Measurements from ENCODE around the gene MYNN. TPM values are rescaled to one million over a fixed set of nuclear protein-coding genes. Genes with fewer than 3 reads are reported as not detected.

MYNN gene
- total RNA-seq, 1 experiment from 2014 or later: 16.2 TPM

DNA sequence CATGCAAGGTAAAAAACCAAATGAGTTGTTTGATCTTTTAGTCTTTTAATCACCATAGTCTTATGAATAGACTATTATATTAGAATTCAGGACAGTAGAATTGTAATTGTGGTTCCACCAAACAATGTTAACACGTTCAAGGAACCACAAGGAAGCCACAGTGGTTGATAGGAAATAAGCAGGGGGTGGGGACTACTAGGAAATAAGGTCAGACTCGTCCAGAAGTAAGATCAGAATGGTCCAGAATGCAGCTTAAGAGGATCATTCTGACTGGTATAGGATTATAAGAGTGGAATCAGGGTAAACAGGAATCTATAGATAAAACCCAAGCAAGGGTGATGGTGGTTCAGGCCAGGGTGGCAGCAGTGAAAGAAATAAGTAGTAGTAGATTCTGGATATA, 7.5 kb downstream of the MYNN start:
- in situ Hi-C loops (cut with HindIII; ENCODE audit: low pct_unique_long_range_greater_than_20kb, low sequenced_read_pairs) (no loop called here), intact Hi-C loops (cut with micrococcal nuclease; ENCODE audit: unreplicated experiment) (no loop called here)
- ChIA-PET CTCF (no interaction called here), POLR2A (no interaction called here)
- Histone ChIP-seq H3K36me3 (ENCODE audit: control insufficient read depth, insufficient read depth, low read length) (peaks cover 71% of the 10 kb centered on the region), H3K4me3 (ENCODE audit: low read depth in 2 of 2, low read length in 2 of 2) (no peak overlapping the region), H3K27me3 (ENCODE audit: control insufficient read depth, insufficient read depth, low read length) (no peaks in the 10 kb centered on the region), H3K27ac (ENCODE audit: low read length) (no peak overlapping the region), H3K4me1 (ENCODE audit: control insufficient read depth, insufficient read depth, low read length) (no peaks in the 10 kb centered on the region; the same call in 1 of the 2 replicates), H3K9me3 (ENCODE audit: control insufficient read depth, insufficient read depth, low read depth, low read length) (no peaks in the 10 kb centered on the region)
- no peak for DNase-seq (ENCODE audit: low read depth, low spot score)
- TF ChIP-seq, protein P1, sequence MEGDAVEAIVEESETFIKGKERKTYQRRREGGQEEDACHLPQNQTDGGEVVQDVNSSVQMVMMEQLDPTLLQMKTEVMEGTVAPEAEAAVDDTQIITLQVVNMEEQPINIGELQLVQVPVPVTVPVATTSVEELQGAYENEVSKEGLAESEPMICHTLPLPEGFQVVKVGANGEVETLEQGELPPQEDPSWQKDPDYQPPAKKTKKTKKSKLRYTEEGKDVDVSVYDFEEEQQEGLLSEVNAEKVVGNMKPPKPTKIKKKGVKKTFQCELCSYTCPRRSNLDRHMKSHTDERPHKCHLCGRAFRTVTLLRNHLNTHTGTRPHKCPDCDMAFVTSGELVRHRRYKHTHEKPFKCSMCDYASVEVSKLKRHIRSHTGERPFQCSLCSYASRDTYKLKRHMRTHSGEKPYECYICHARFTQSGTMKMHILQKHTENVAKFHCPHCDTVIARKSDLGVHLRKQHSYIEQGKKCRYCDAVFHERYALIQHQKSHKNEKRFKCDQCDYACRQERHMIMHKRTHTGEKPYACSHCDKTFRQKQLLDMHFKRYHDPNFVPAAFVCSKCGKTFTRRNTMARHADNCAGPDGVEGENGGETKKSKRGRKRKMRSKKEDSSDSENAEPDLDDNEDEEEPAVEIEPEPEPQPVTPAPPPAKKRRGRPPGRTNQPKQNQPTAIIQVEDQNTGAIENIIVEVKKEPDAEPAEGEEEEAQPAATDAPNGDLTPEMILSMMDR (IDR thresholded peaks at IDR 0.05): no peak
- TF ChIP-seq POLR2AphosphoS5 (IDR thresholded peaks at IDR 0.05; ENCODE audit: low read depth, low read length) (no peak), TCF7L2 (IDR thresholded peaks at IDR 0.05; ENCODE audit: low read depth, low read length) (no peak), REST (IDR thresholded peaks at IDR 0.05; ENCODE audit: insufficient read depth in 1 of 2, low read depth in 2 of 2, low read length in 1 of 2) (no peak)
- ATAC-seq: no peak
- BruUV-seq (replicated peaks): no TSS peak

DNA sequence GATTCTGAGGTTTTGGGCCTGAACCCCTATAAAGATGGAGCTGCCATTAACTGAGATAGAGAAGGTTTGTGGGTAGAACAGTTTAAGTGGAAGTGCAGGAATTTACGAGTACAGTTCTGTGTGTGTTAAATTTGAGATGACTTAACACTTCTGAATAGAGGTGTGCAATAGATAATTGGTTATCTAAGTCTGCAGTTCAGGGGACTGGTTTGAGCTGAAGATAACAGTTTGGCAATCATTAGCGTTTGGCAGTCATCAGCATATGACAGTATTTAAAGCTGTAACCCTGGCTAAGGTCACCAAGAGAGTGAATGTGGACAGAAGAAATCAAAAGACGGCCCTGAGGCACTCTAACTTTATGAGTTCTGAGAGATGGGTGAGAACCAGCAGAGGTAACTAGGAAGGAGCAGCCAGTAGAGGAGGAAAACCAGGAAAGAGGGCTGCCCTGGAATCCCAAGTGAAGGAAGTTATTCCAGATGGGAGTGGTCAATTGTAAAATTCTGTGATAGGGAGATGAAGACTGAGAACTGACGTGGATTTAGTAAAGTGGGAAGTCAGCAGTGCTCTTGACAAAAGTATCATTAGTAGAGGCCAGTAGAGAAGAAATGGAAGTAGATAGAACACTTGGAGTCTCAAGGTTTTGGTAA, 8.1 kb downstream of the MYNN start:
- intact Hi-C loops (cut with micrococcal nuclease; ENCODE audit: unreplicated experiment) (no loop called here), in situ Hi-C loops (cut with HindIII; ENCODE audit: low pct_unique_long_range_greater_than_20kb, low sequenced_read_pairs) (no loop called here)
- H3K9me3 ChIP-seq (ENCODE audit: control insufficient read depth, insufficient read depth, low read depth, low read length): no peaks in the 10 kb centered on the region
- H3K4me1 ChIP-seq (ENCODE audit: control insufficient read depth, insufficient read depth, low read length): no peaks in the 10 kb centered on the region
- peaks cover 70% of the 10 kb centered on the region for H3K36me3 ChIP-seq (ENCODE audit: control insufficient read depth, insufficient read depth, low read length)
- no TSS peak for BruUV-seq (replicated peaks)
- ChIA-PET POLR2A (no interaction called here), CTCF (no interaction called here)
- no peak for DNase-seq (ENCODE audit: low read depth, low spot score)
- TF ChIP-seq, protein P1 (IDR thresholded peaks at IDR 0.05): no peak
- H3K27me3 ChIP-seq (ENCODE audit: control insufficient read depth, insufficient read depth, low read length): no peaks in the 10 kb centered on the region
- ATAC-seq: no peak
- no peak overlapping the region for H3K4me3 ChIP-seq (ENCODE audit: low read depth in 2 of 2, low read length in 2 of 2)
- H3K27ac ChIP-seq (ENCODE audit: low read length): no peak overlapping the region

- Histone ChIP-seq H3K4me3 (ENCODE audit: low read depth in 2 of 2, low read length in 2 of 2) (no peak overlapping the region), H3K27me3 (ENCODE audit: control insufficient read depth, insufficient read depth, low read length) (no peaks in the 10 kb centered on the region), H3K36me3 (ENCODE audit: control insufficient read depth, insufficient read depth, low read length) (peaks cover 64% of the 10 kb centered on the region), H3K4me1 (ENCODE audit: control insufficient read depth, insufficient read depth, low read length) (no peaks in the 10 kb centered on the region), H3K9me3 (ENCODE audit: control insufficient read depth, insufficient read depth, low read depth, low read length) (no peaks in the 10 kb centered on the region), H3K27ac (ENCODE audit: low read length) (no peak overlapping the region)
- no peak for DNase-seq (ENCODE audit: low read depth, low spot score)
- intact Hi-C loops (cut with micrococcal nuclease; ENCODE audit: unreplicated experiment) (no loop called here), in situ Hi-C loops (cut with HindIII; ENCODE audit: low pct_unique_long_range_greater_than_20kb, low sequenced_read_pairs) (no loop called here)
- no peak for ATAC-seq
- POLR2A ChIA-PET: no interaction called here
- CTCF ChIA-PET: no interaction called here
- TF ChIP-seq SIN3A (IDR thresholded peaks at IDR 0.05; ENCODE audit: borderline replicate concordance, insufficient read depth, low read depth, low read length) (no peak), TCF7L2 (IDR thresholded peaks at IDR 0.05; ENCODE audit: low read depth, low read length) (no peak), POLR2AphosphoS5 (IDR thresholded peaks at IDR 0.05; ENCODE audit: low read depth, low read length) (no peak), REST (IDR thresholded peaks at IDR 0.05; ENCODE audit: insufficient read depth in 1 of 2, low read depth in 2 of 2, low read length in 1 of 2) (no peak)
- TF ChIP-seq, protein P1 (IDR thresholded peaks at IDR 0.05): no peak
- no TSS peak for BruUV-seq (replicated peaks)
Measured at GRCh38 chr3:169787120-169787519, 13.9 kb downstream of the MYNN start.

Data from Panc1 (cell line).